Testis (tissue), 3 donors: ENCODE measurements around the gene HHLA2. TPM values are rescaled to one million over a fixed set of nuclear protein-coding genes. Genes with fewer than 3 reads are reported as not detected.

ENCODE experiments used
- DNase-seq: peaks from one replicate; pipeline ENCODE4 v3.0.0-alpha.2; 2019
- H3K27ac ChIP-seq, 2 donors: fragments of 200-600 bp; sonication (generic); one replicate each; pipeline ENCODE4 v1.5.1; 2019
- H3K27me3 ChIP-seq: fragments of 200-600 bp; sonication (generic); one replicate; pipeline ENCODE4 v1.5.1; 2019
- H3K36me3 ChIP-seq: fragments of 200-600 bp; sonication (generic); one replicate; pipeline ENCODE4 v1.5.1; 2017; ENCODE audit warnings: low read depth; ENCODE audit errors: missing control alignments
- H3K4me1 ChIP-seq: fragments of 200-600 bp; sonication (generic); one replicate; pipeline ENCODE4 v1.5.1; 2019
- H3K4me3 ChIP-seq, 2 donors: fragments of 200-600 bp; sonication (generic); one replicate each; pipeline ENCODE4 v1.5.1; 2017 to 2019
- H3K9me3 ChIP-seq: fragments of 200-600 bp; sonication (generic); one replicate; pipeline ENCODE4 v1.5.1; 2017
- CTCF ChIP-seq, 3 experiments: fragments of 450-650 bp in 2 of 3; fragments of 200-600 bp in 1 of 3; sonication (generic) in 1 of 3; IDR thresholded peaks; one replicate each; pipeline ENCODE4 v1.5.1; 2016 to 2019; ENCODE audit warnings: antibody characterized with exemption in 3 of 3, mild to moderate bottlenecking in 2 of 3, moderate library complexity in 1 of 3
- POLR2A ChIP-seq: fragments of 450-650 bp; IDR thresholded peaks from one replicate; pipeline ENCODE4 v1.6.1; 2017; ENCODE audit warnings: antibody characterized with exemption, mild to moderate bottlenecking, moderate library complexity
- WGBS, 2 donors: methylation state at CpG; one replicate each; pipeline ENCODE4 v1.1.5; 2018; 5-methylcytosine and 5-hydroxymethylcytosine counted together
- intact Hi-C: fragments of 100-400 bp; cut with DNase I; formaldehyde crosslinking; loops from one replicate; pipeline ENCODE4 v1.15.1; 2023; ENCODE audit warnings: low total_unique reads
- polyA plus RNA-seq: library from polyadenylated mRNA; stranded (reverse); fragments of 350-450 nt; fragmentation: Illumina TruSeq; extraction: RNeasy Lipid Tissue Mini Kit (QIAGEN cat#74804); gene quantifications from one replicate; pipeline ENCODE4 v1.2.3, GENCODE V29; 2014; ENCODE audit warnings: low read depth, low replicate concordance; ENCODE audit not compliant: insufficient read depth
- total RNA-seq, 2 donors: library from RNA; depleted of rRNA; stranded (reverse); fragments of >200 nt; gene quantifications; one replicate each; pipeline ENCODE4 v1.2.3, GENCODE V29; 2016

Gene HHLA2
- total and polyA plus RNA-seq, 3 donors from 2014 or later: 1.5 to 6.7 (median 5.2) TPM

DNA sequence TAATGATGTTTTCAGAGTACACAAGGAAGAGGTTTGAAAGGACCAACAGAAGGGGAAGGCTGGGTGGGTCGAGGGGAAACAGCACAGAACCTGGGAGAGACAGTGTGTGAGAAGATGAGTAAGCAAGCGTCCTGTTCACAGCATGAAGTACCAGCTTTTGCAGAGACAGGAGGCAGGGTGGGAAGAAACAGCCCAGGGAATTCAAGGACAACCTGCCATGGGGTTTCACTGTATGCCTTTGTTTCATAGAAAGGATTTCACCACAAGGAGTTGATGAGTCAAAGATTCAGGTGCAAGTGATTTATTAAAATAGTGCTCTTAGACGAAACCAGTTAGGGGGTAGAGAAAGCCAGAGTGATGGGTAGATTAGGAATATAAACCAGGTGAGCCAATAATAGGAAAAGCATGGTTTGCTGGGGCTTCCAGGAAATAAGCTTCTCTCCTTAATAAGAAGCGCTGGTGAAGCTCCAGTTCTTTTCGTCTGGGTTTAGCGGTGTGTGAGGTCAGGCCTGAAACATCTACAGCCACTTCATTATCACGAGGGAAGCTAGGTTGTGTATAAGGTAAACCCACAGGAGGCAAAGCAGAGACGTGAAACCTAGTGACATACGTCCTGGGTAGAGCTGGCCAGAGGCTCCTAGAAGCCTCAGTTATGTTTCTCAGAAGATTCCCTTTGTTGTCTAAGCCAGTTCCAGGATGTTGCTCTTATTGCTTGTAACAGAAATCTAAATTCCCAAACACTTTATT, 3.9 kb downstream of the HHLA2 start:
- intact Hi-C loops: no loop called here
- Histone ChIP-seq H3K9me3 (no peaks in the 10 kb centered on the region), H3K27ac (no peak overlapping the region), H3K27me3 (no peaks in the 10 kb centered on the region), H3K36me3 (no peaks in the 10 kb centered on the region), H3K4me3 (no peak overlapping the region), H3K4me1 (no peaks in the 10 kb centered on the region)
- no peak for DNase-seq
- TF ChIP-seq POLR2A (no peak), CTCF (IDR thresholded peaks at IDR 0.05) (no peak)
- WGBS, 2 donors: 72 to 86% methylated on average over 9 of the region's 9 CpGs

DNA sequence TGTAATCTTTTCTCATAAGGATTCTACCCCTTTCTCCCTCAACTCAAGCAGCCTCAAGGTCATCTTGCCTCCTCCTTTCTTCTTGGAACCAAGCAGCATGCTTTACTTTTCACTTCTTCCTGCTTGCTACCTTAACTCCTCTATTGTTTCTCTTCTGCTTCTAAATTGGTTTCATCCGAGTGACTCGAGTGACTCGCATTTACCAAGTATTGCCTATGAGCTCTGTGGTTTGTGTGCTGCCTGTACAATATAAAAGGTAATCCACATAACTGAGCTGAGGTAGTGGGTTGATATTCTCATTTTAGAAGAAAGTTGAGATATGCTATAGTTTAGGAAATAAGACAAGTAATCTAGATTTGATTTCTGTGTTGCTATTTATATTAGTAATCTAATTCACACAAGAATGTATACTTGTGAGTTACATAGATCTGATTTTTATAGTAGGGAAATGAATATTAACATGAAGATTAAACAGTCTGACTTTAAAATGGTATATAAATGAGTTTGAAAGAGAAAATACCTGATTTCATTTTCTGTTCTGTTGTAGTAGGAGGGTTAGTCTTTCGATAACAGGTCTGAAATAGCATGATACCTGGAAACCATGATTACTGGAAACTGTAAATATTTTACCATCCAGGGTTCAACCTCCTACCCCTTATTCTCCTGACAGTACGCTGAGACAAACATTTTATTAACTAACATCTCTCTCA, 5.5 kb downstream of the HHLA2 start:
- H3K36me3 ChIP-seq: no peaks in the 10 kb centered on the region
- no peak overlapping the region for H3K27ac ChIP-seq
- intact Hi-C loops: no loop called here
- TF ChIP-seq CTCF (IDR thresholded peaks at IDR 0.05) (no peak), POLR2A (no peak)
- H3K4me1 ChIP-seq: no peaks in the 10 kb centered on the region
- no peak overlapping the region for H3K4me3 ChIP-seq
- 67 to 68% methylated on average over 5 of the region's 5 CpGs for WGBS, 2 donors
- H3K27me3 ChIP-seq: no peaks in the 10 kb centered on the region
- no peak for DNase-seq
- H3K9me3 ChIP-seq: no peaks in the 10 kb centered on the region

DNA sequence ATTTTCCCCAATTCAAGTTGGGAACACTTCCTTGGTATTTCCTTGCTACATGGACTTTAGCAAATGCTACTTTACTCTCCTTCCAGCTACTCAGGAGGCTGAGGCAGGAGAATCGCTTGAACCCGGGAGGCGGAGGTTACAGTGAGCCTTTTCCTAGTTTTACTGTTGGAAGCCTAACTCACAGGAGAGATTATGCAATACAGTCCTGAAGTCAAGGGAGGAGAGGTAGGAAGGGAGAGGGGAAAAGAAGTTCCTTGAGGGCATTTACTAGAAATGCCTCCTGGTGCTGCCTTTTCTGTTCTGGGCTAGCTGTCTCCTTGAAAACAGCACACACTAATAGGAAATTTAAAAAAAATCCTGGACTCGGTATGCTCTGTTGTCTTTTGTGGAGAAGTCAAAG, 6.2 kb downstream of the HHLA2 start:
- no peaks in the 10 kb centered on the region for H3K27me3 ChIP-seq
- DNase-seq: no peak
- intact Hi-C loops: no loop called here
- no peak for TF ChIP-seq POLR2A
- TF ChIP-seq CTCF (IDR thresholded peaks at IDR 0.05): no peak
- no peak overlapping the region for H3K27ac ChIP-seq
- no peaks in the 10 kb centered on the region for H3K9me3 ChIP-seq
- 91 to 98% methylated on average over 4 of the region's 4 CpGs for WGBS, 2 donors
- H3K36me3 ChIP-seq: no peaks in the 10 kb centered on the region
- H3K4me3 ChIP-seq: no peak overlapping the region
- no peaks in the 10 kb centered on the region for H3K4me1 ChIP-seq

- TF ChIP-seq CTCF (IDR thresholded peaks at IDR 0.05) (no peak), POLR2A (no peak)
- no peak for DNase-seq
- intact Hi-C loops: no loop called here
- Histone ChIP-seq H3K27ac (no peak overlapping the region), H3K27me3 (no peaks in the 10 kb centered on the region), H3K9me3 (no peaks in the 10 kb centered on the region), H3K4me1 (no peaks in the 10 kb centered on the region), H3K4me3 (no peak overlapping the region), H3K36me3 (no peaks in the 10 kb centered on the region)
- 71 to 75% methylated on average over 1 of the region's 1 CpG for WGBS, 2 donors
Measured at GRCh38 chr3:108305484-108306172, 9.3 kb downstream of the HHLA2 start.
